ENCODE data around the gene SLC17A3. TPM values are rescaled to one million over a fixed set of nuclear protein-coding genes. Genes with fewer than 3 reads are reported as not detected.

Gene SLC17A3
- total RNA-seq, 1 experiment from 2014 or later: not detected

- ATAC-seq: no peak
- Histone ChIP-seq H3K36me3 (ENCODE audit: control insufficient read depth in 1 of 2, insufficient read depth in 2 of 2, low read length in 2 of 2) (no peaks in the 10 kb centered on the region), H3K79me2 (ENCODE audit: insufficient read depth, low read length) (no peaks in the 10 kb centered on the region), H3K4me3 (replicated peaks in 1 of 2; ENCODE audit: low read depth in 1 of 2, low read length in 2 of 2) (no peak overlapping the region), H3K9ac (ENCODE audit: low read length) (no peak overlapping the region), H4K20me1 (ENCODE audit: insufficient read depth) (no peaks in the 10 kb centered on the region), H2AFZ (ENCODE audit: low read depth, low read length, poor library complexity, severe bottlenecking) (no peak overlapping the region), H3K27me3 (ENCODE audit: insufficient read depth, low read length) (no peaks in the 10 kb centered on the region), H3K4me1 (ENCODE audit: control insufficient read depth in 1 of 2, insufficient read depth in 2 of 2, low read length in 2 of 2) (no peaks in the 10 kb centered on the region), H3K9me2 (ENCODE audit: insufficient read depth) (no peaks in the 10 kb centered on the region), H3K27ac (ENCODE audit: low read depth, low read length) (no peak overlapping the region), H3K4me2 (ENCODE audit: low read length) (no peak overlapping the region), H3K9me3 (ENCODE audit: control insufficient read depth in 1 of 2, insufficient read depth in 1 of 2, low read depth in 1 of 2, low read length in 2 of 2) (no peaks in the 10 kb centered on the region)
- no TSS peak for BruUV-seq (replicated peaks)
- ChIA-PET RAD21 (ENCODE audit: low non-redundant PET in 1 of 2, low total read pairs in 2 of 2, uncharacterized antibody in 2 of 2, unreplicated experiment in 2 of 2) (no interaction called here), POLR2A (no interaction called here), CTCF (no interaction called here)
- no peak for DNase-seq (ENCODE audit: low read depth, low spot score)
- TF ChIP-seq YY1 (IDR thresholded peaks at IDR 0.05; ENCODE audit: extremely low read depth, insufficient replicate concordance, low read depth, low read length): no peak
- no peak for TF ChIP-seq TCF7L2 (IDR thresholded peaks at IDR 0.05; ENCODE audit: borderline replicate concordance, extremely low read depth, insufficient read depth, insufficient read length)
- no peak for TF ChIP-seq MAX (IDR thresholded peaks at IDR 0.05)
- TF ChIP-seq POLR2AphosphoS5 (IDR thresholded peaks at IDR 0.05; ENCODE audit: low read depth, low read length): no peak
- TF ChIP-seq SIN3A (IDR thresholded peaks at IDR 0.05; ENCODE audit: low read depth): no peak
- no peak for TF ChIP-seq CEBPB (IDR thresholded peaks at IDR 0.05; ENCODE audit: low read depth)
- no peak for TF ChIP-seq CTCF (IDR thresholded peaks at IDR 0.05 in 2 of 3, conservative IDR thresholded peaks at IDR 0.05 in 1 of 3; ENCODE audit: borderline replicate concordance in 1 of 3, insufficient read depth in 1 of 3, low read depth in 2 of 3, low read length in 2 of 3)
- intact Hi-C loops (cut with micrococcal nuclease): no loop called here
These were observed 44.7 kb downstream of the SLC17A3 start for GRCh38 chr6:25829375-25829774.

GRCh38 chr6:25821341-25821740 is 52.7 kb downstream of the SLC17A3 start:
- Histone ChIP-seq H3K9me2 (ENCODE audit: insufficient read depth) (no peaks in the 10 kb centered on the region), H3K4me2 (ENCODE audit: low read length) (no peak overlapping the region), H3K9me3 (ENCODE audit: control insufficient read depth in 1 of 2, insufficient read depth in 1 of 2, low read depth in 1 of 2, low read length in 2 of 2) (no peaks in the 10 kb centered on the region), H3K9ac (ENCODE audit: low read length) (no peak overlapping the region), H4K20me1 (ENCODE audit: insufficient read depth) (no peaks in the 10 kb centered on the region), H3K36me3 (ENCODE audit: control insufficient read depth in 1 of 2, insufficient read depth in 2 of 2, low read length in 2 of 2) (no peaks in the 10 kb centered on the region), H3K27me3 (ENCODE audit: insufficient read depth, low read length) (no peaks in the 10 kb centered on the region), H3K4me3 (replicated peaks in 1 of 2; ENCODE audit: low read depth in 1 of 2, low read length in 2 of 2) (no peak overlapping the region), H3K79me2 (ENCODE audit: insufficient read depth, low read length) (no peaks in the 10 kb centered on the region), H2AFZ (ENCODE audit: low read depth, low read length, poor library complexity, severe bottlenecking) (no peak overlapping the region), H3K27ac (ENCODE audit: low read depth, low read length) (no peak overlapping the region), H3K4me1 (ENCODE audit: control insufficient read depth in 1 of 2, insufficient read depth in 2 of 2, low read length in 2 of 2) (no peaks in the 10 kb centered on the region)
- RAD21 ChIA-PET (ENCODE audit: low non-redundant PET in 1 of 2, low total read pairs in 2 of 2, uncharacterized antibody in 2 of 2, unreplicated experiment in 2 of 2): no interaction called here
- DNase-seq (ENCODE audit: low read depth, low spot score) (no peak), ATAC-seq (no peak)
- BruUV-seq (replicated peaks): no TSS peak
- CTCF ChIA-PET: no interaction called here
- POLR2A ChIA-PET: no interaction called here
- intact Hi-C loops (cut with micrococcal nuclease): no loop called here
- TF ChIP-seq ATF3 (IDR thresholded peaks at IDR 0.05): no peak
- no peak for TF ChIP-seq MAX (IDR thresholded peaks at IDR 0.05)
- no peak for TF ChIP-seq EZH2phosphoT487 (IDR thresholded peaks at IDR 0.05; ENCODE audit: borderline replicate concordance)
- TF ChIP-seq RAD21 (IDR thresholded peaks at IDR 0.05; ENCODE audit: low read depth): no peak
- TF ChIP-seq FOSL1 (IDR thresholded peaks at IDR 0.05; ENCODE audit: low read depth): no peak
- TF ChIP-seq POLR2AphosphoS5 (IDR thresholded peaks at IDR 0.05; ENCODE audit: low read depth, low read length): no peak
- no peak for TF ChIP-seq CBX3 (IDR thresholded peaks at IDR 0.05; ENCODE audit: low read depth)
- TF ChIP-seq SP1 (IDR thresholded peaks at IDR 0.05; ENCODE audit: low read depth): no peak
- no peak for TF ChIP-seq EZH2 (IDR thresholded peaks at IDR 0.05)
- TF ChIP-seq ZNF274 (IDR thresholded peaks at IDR 0.05; ENCODE audit: low read depth, low read length): no peak
- no peak for TF ChIP-seq JUND (IDR thresholded peaks at IDR 0.05)
- no peak for TF ChIP-seq TCF7L2 (IDR thresholded peaks at IDR 0.05; ENCODE audit: borderline replicate concordance, extremely low read depth, insufficient read depth, insufficient read length)
- TF ChIP-seq CEBPB (IDR thresholded peaks at IDR 0.05; ENCODE audit: low read depth): no peak
